CD14-positive monocyte (primary cell): ENCODE data around the gene TEF. TPM values are rescaled to one million over a fixed set of nuclear protein-coding genes. Genes with fewer than 3 reads are reported as not detected.

Experiments
- DNase-seq, 3 donors: peaks; one replicate each; pipeline ENCODE4 v3.0.0-alpha.2; 2011 to 2022
- H2AFZ ChIP-seq: 2 replicates; pipeline ENCODE4 v1.6.0; 2012; ENCODE audit warnings: mild to moderate bottlenecking, low read depth, low read length, inconsistent platforms; ENCODE audit not compliant: insufficient read depth, poor library complexity, severe bottlenecking
- H3K27ac ChIP-seq, 2 donors: 1 replicate in 1 of 2; 2 replicates in 1 of 2; pipeline ENCODE4 v1.5.1; 2012 to 2013; ENCODE audit warnings: low read length in 2 of 2, control low read depth in 1 of 2, inconsistent platforms in 1 of 2, low read depth in 1 of 2, mild to moderate bottlenecking in 1 of 2
- H3K27me3 ChIP-seq, 2 donors: one replicate each; pipeline versions ENCODE4 v1.6.0 to v1.6.1; 2011 to 2013; ENCODE audit warnings: low read length in 2 of 2; ENCODE audit not compliant: control insufficient read depth in 2 of 2, insufficient read depth in 2 of 2
- H3K36me3 ChIP-seq, 2 donors: replicated peaks in 1 of 2; 1 replicate in 1 of 2; 2 replicates in 1 of 2; pipeline versions ENCODE4 v1.5.1 to v1.6.1; 2012 to 2013; ENCODE audit warnings: low read length in 2 of 2, control low read depth in 1 of 2, inconsistent platforms in 1 of 2, mild to moderate bottlenecking in 1 of 2; ENCODE audit not compliant: insufficient read depth in 2 of 2, control insufficient read depth in 1 of 2
- H3K4me1 ChIP-seq, 2 donors: 1 replicate in 1 of 2; 2 replicates in 1 of 2; pipeline versions ENCODE4 v1.5.1 to v1.6.1; 2012 to 2013; ENCODE audit warnings: low read length in 2 of 2, control low read depth in 1 of 2, inconsistent platforms in 1 of 2, mild to moderate bottlenecking in 1 of 2, moderate library complexity in 1 of 2; ENCODE audit not compliant: insufficient read depth in 2 of 2, control insufficient read depth in 1 of 2
- H3K4me2 ChIP-seq: replicated peaks from 2 replicates; pipeline ENCODE3; 2012; ENCODE audit warnings: low read length, moderate library complexity, mild to moderate bottlenecking; ENCODE audit not compliant: poor library complexity, severe bottlenecking; ENCODE audit errors: extremely low read depth
- H3K4me3 ChIP-seq, 3 experiments: fragments of 200-600 bp in 1 of 3; sonication (generic) in 1 of 3; replicated peaks in 1 of 3; 1 replicate in 2 of 3; 2 replicates in 1 of 3; pipeline ENCODE4 v1.5.1; 2011 to 2013; ENCODE audit warnings: low read length in 3 of 3, mild to moderate bottlenecking in 3 of 3, control low read depth in 2 of 3, low read depth in 2 of 3, inconsistent platforms in 1 of 3, moderate library complexity in 1 of 3
- H3K79me2 ChIP-seq: 2 replicates; pipeline ENCODE4 v1.6.0; 2012; ENCODE audit warnings: mild to moderate bottlenecking, control low read depth, inconsistent platforms, low read length, moderate library complexity; ENCODE audit not compliant: insufficient read depth
- H3K9ac ChIP-seq: 2 replicates; pipeline ENCODE4 v1.6.0; 2017; ENCODE audit warnings: low read length, mild to moderate bottlenecking; ENCODE audit not compliant: insufficient read depth, poor library complexity, severe bottlenecking
- H3K9me3 ChIP-seq, 2 donors: replicated peaks in 1 of 2; 1 replicate in 1 of 2; 2 replicates in 1 of 2; pipeline versions ENCODE4 v1.5.1 to v1.6.1; 2012 to 2013; ENCODE audit warnings: low read length in 2 of 2, control low read depth in 1 of 2; ENCODE audit not compliant: control insufficient read depth in 1 of 2, insufficient read depth in 1 of 2
- H4K20me1 ChIP-seq: 2 replicates; pipeline ENCODE4 v1.6.0; 2012; ENCODE audit warnings: mild to moderate bottlenecking, low read length, control low read depth, moderate library complexity; ENCODE audit not compliant: insufficient read depth
- H3K27ac Mint-ChIP-seq, 7 donors: one replicate each; pipeline ENCODE4 v1.8.0; 2020; ENCODE audit warnings: mild to moderate bottlenecking in 7 of 7, mixed read lengths in 7 of 7, moderate library complexity in 6 of 7, inconsistent platforms in 2 of 7
- H3K27me3 Mint-ChIP-seq, 3 donors: one replicate each; pipeline ENCODE4 v1.8.0; 2021 to 2022; ENCODE audit warnings: low read depth in 3 of 3, mild to moderate bottlenecking in 3 of 3, mixed read lengths in 3 of 3, moderate library complexity in 3 of 3, inconsistent platforms in 1 of 3
- H3K36me3 Mint-ChIP-seq, 2 donors: one replicate each; pipeline ENCODE4 v1.8.0; 2020; ENCODE audit warnings: mixed read lengths in 2 of 2, inconsistent platforms in 1 of 2, mild to moderate bottlenecking in 1 of 2
- H3K4me1 Mint-ChIP-seq: one replicate; pipeline ENCODE4 v1.8.0; 2020; ENCODE audit warnings: mild to moderate bottlenecking, mixed read lengths
- H3K4me3 Mint-ChIP-seq, 2 donors: one replicate each; pipeline ENCODE4 v1.8.0; 2020; ENCODE audit warnings: mild to moderate bottlenecking in 2 of 2, mixed read lengths in 2 of 2, moderate library complexity in 1 of 2
- H3K9me3 Mint-ChIP-seq, 7 donors: one replicate each; pipeline ENCODE4 v1.8.0; 2020 to 2022; ENCODE audit warnings: mixed read lengths in 7 of 7, mild to moderate bottlenecking in 6 of 7, moderate library complexity in 6 of 7, inconsistent platforms in 2 of 7
- CTCF ChIP-seq: fragments of 200-600 bp; IDR thresholded peaks from one replicate; pipeline ENCODE4 v1.8.0; 2022; ENCODE audit warnings: antibody characterized with exemption, mild to moderate bottlenecking
- WGBS: methylation state at CpG from one replicate; pipeline ENCODE4 v1.1.5; 2013; ENCODE audit warnings: missing lambda C conversion rate; ENCODE audit not compliant: insufficient coverage; 5-methylcytosine and 5-hydroxymethylcytosine counted together
- intact Hi-C, 2 donors: fragments of 100-400 bp; cut with micrococcal nuclease; formaldehyde crosslinking; loops; one replicate each; pipeline versions ENCODE4 v1.15.0 to v1.15.1; 2023
- polyA plus RNA-seq, 3 donors: library from polyadenylated mRNA; depleted of rRNA in 1 of 3; unstranded in 2 of 3; stranded (reverse) in 1 of 3; fragments of 300-500 nt in 2 of 3; fragments of >200 nt in 1 of 3; fragmentation: Illumina TruSeq in 2 of 3; gene quantifications; 1 replicate in 2 of 3; 2 replicates in 1 of 3; pipeline ENCODE4 v1.2.3, GENCODE V29; 2012 to 2021

The TEF gene
- polyA plus RNA-seq, 3 donors: 0.71 to 1.7 (median 1.1) TPM

- no peaks in the 10 kb centered on the region for H3K4me1 Mint-ChIP-seq
- H3K4me2 ChIP-seq: no peak overlapping the region
- H3K27me3 ChIP-seq: no peaks in the 10 kb centered on the region
- H3K36me3 Mint-ChIP-seq: peaks cover 36 to 79% of the 10 kb centered on the region in 2 donors
- H3K79me2 ChIP-seq: no peaks in the 10 kb centered on the region
- no peaks in the 10 kb centered on the region for H3K9me3 Mint-ChIP-seq
- no peaks in the 10 kb centered on the region for H4K20me1 ChIP-seq
- H3K27me3 Mint-ChIP-seq: peaks cover 0 to 3% (median 0%) of the 10 kb centered on the region in 3 donors
- DNase-seq: peak in 1 of 3 donors; percentile 1
- intact Hi-C loops: no loop called here
- no peak overlapping the region for H2AFZ ChIP-seq
- no peak overlapping the region for H3K27ac Mint-ChIP-seq
- 94% methylated on average over 5 of the region's 14 CpGs for WGBS
- H3K9ac ChIP-seq: no peak overlapping the region
- no peaks in the 10 kb centered on the region for H3K9me3 ChIP-seq
- no peak overlapping the region for H3K4me3 ChIP-seq
- H3K4me3 Mint-ChIP-seq: no peak overlapping the region
- no peak for TF ChIP-seq CTCF
- no peaks in the 10 kb centered on the region for H3K4me1 ChIP-seq
- H3K27ac ChIP-seq: no peak overlapping the region
- peaks cover 63 to 80% of the 10 kb centered on the region in 2 donors for H3K36me3 ChIP-seq
Observed at GRCh38 chr22:41338614-41339212, 43.0 kb upstream of the TEF start.

- 98% methylated on average over 17 of the region's 18 CpGs for WGBS
- Histone ChIP-seq H3K9ac (no peak overlapping the region), H2AFZ (no peak overlapping the region), H3K79me2 (no peaks in the 10 kb centered on the region), H3K27ac (no peak overlapping the region), H4K20me1 (no peaks in the 10 kb centered on the region), H3K9me3 (no peaks in the 10 kb centered on the region), H3K4me2 (no peak overlapping the region), H3K4me3 (no peak overlapping the region), H3K4me1 (no peaks in the 10 kb centered on the region), H3K27me3 (no peaks in the 10 kb centered on the region), H3K36me3 (peaks cover 65 to 80% of the 10 kb centered on the region in 2 donors)
- Mint-ChIP-seq H3K27ac (no peak overlapping the region), H3K4me3 (no peak overlapping the region), H3K4me1 (no peaks in the 10 kb centered on the region), H3K9me3 (no peaks in the 10 kb centered on the region), H3K27me3 (peaks cover 0 to 3% (median 2%) of the 10 kb centered on the region in 3 donors), H3K36me3 (peaks cover 43 to 79% of the 10 kb centered on the region in 2 donors)
- intact Hi-C loops: no loop called here
- DNase-seq: no peak
- TF ChIP-seq CTCF: no peak
Observed at GRCh38 chr22:41339823-41340222, 41.9 kb upstream of the TEF start.
